ENCODE measurements around the gene FAM13C.

DNA sequence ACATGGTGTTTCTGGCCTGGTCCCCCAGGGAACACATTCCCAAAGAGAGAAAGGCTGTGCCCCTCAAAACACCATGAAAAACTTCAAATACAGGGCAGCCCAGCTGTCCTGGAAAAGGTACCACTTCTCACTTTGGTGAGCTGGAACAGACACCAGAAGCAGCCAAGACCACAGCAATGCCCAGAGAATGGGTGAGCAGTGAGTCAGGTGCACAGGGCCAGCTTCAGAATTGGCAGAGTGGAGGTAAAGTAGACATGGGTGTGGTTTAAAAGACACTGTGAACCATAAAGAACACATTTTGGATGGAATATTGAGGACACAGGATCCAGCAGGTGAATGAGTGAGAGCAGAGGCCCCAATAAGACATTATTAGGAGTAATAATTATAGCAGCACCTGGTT lies 51.3 kb downstream of the FAM13C start:
- TF ChIP-seq ZFP3 (CRISPR knock-in tag; IDR thresholded peaks at IDR 0.05) (no peak), ZFP30 (CRISPR knock-in tag; IDR thresholded peaks at IDR 0.05) (no peak)
